GM19193 (cell line): ENCODE data around the gene BOK.

Source experiments
- POLR2A ChIP-seq: IDR thresholded peaks from 4 replicates; pipeline ENCODE4 v1.6.1; 2011; ENCODE audit not compliant: insufficient read depth, insufficient read length; ENCODE audit errors: extremely low read depth

Gene BOK

GRCh38 chr2:241534701-241535375 is 23.7 kb upstream of the BOK start:
- TF ChIP-seq POLR2A = no peak

- no peak for TF ChIP-seq POLR2A
These were observed 22.5 kb upstream of the BOK start for GRCh38 chr2:241535871-241536655.

- TF ChIP-seq POLR2A = no peak
These were observed 19.5 kb upstream of the BOK start for GRCh38 chr2:241538838-241539615.

- TF ChIP-seq POLR2A = no peak
These were observed 18.8 kb upstream of the BOK start for GRCh38 chr2:241539616-241540374.

GRCh38 chr2:241540401-241540770 is 18.2 kb upstream of the BOK start:
- TF ChIP-seq POLR2A = no peak

- TF ChIP-seq POLR2A = no peak
These were observed 17.6 kb upstream of the BOK start for GRCh38 chr2:241540771-241541561.

- no peak for TF ChIP-seq POLR2A
These were observed 16.8 kb upstream of the BOK start for GRCh38 chr2:241541564-241542277.

GRCh38 chr2:241542278-241542605 is 16.3 kb upstream of the BOK start:
- TF ChIP-seq POLR2A = no peak

- no peak for TF ChIP-seq POLR2A
These were observed 13.4 kb upstream of the BOK start for GRCh38 chr2:241545106-241545505.

- no peak for TF ChIP-seq POLR2A
These were observed 12.7 kb upstream of the BOK start for GRCh38 chr2:241545523-241546473.

- no peak for TF ChIP-seq POLR2A
These were observed 11.6 kb upstream of the BOK start for GRCh38 chr2:241546771-241547498.
